GM12872 (cell line): ENCODE measurements around the gene OR51D1.

Experiments used
- CTCF ChIP-seq: IDR thresholded peaks from 3 replicates; pipeline ENCODE4 v1.5.1; 2011; ENCODE audit warnings: low read depth, mild to moderate bottlenecking, low read length, moderate library complexity; ENCODE audit not compliant: insufficient read depth

OR51D1 gene

GRCh38 chr11:4636962-4637661 is at the start of gene OR51D1:
TSS of gene OR51D1 (plus strand) at chr11:4637477. CDS start at chr11:4639791, 2,314 bp downstream.
- TF ChIP-seq CTCF, result peak; percentile 98

GRCh38 chr11:4589017-4589416 is 48.3 kb upstream of the OR51D1 start:
- no peak for TF ChIP-seq CTCF

GRCh38 chr11:4593739-4594138 is 43.5 kb upstream of the OR51D1 start, which contains the start of gene OR52I1:
TSS of gene OR52I1 (plus strand) at chr11:4594039. CDS start at chr11:4594039, 0 bp downstream.
- no peak for TF ChIP-seq CTCF

- TF ChIP-seq CTCF, result no peak
Measured at GRCh38 chr11:4605057-4605456, 32.2 kb upstream of the OR51D1 start.

GRCh38 chr11:4606231-4607015 is 30.9 kb upstream of the OR51D1 start:
- TF ChIP-seq CTCF, result no peak

GRCh38 chr11:4607096-4607495 is 30.2 kb upstream of the OR51D1 start:
- no peak for TF ChIP-seq CTCF

- TF ChIP-seq CTCF, result no peak
Measured at GRCh38 chr11:4607781-4608666, 29.3 kb upstream of the OR51D1 start, which contains the start of gene TRIM68. TSS of gene TRIM68 (minus strand) at chr11:4608231. CDS start at chr11:4605504, 2,727 bp downstream.
